GM08714 (cell line): Measurements from ENCODE around the gene SLC9A8.
"Not testable (repeated sequence)": the region's sequence is repeated elsewhere in the genome, so short reads cannot be mapped to it uniquely, and the experiment has no call there.

Experiments
- H3K4me3 ChIP-seq: fragments of 200-500 bp; sonication (Bioruptor generic); 2 replicates; pipeline ENCODE4 v1.5.1; 2014; ENCODE audit warnings: mild to moderate bottlenecking, low read length, inconsistent platforms
- ZNF274 ChIP-seq: IDR thresholded peaks from 2 replicates; pipeline ENCODE4 v1.6.1; 2012; ENCODE audit warnings: mild to moderate bottlenecking, low read depth, low read length

SLC9A8 gene

DNA sequence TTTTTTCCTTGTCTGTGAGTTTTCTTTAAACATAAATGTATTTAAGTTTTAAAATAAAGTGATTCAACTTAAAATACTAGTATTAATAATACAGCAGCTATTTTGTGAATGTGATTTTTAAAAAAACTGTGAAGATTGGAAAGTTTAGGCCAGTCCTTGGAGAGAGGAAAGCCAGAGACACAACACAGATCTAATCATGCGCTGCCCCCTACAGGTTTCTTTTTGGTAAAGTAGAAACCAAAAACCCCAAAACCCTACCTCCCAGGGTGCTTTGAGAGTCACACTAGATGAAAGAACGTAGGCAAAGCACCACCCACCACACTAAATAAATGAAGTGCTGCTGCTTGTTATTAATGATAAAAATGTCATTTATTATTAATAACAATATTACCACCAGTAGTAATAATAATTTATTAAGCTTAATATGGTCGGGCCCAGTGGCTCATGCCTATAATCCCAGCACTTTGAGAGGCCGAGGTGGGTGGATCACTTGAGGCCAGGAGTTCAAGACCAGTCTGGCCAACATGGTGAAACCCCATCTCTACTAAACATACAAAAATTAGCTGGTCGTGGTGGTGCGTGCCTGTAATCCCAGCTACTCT lies 33.7 kb downstream of the SLC9A8 start:
- H3K4me3 ChIP-seq, result no peak overlapping the region
- no peak for TF ChIP-seq ZNF274

DNA sequence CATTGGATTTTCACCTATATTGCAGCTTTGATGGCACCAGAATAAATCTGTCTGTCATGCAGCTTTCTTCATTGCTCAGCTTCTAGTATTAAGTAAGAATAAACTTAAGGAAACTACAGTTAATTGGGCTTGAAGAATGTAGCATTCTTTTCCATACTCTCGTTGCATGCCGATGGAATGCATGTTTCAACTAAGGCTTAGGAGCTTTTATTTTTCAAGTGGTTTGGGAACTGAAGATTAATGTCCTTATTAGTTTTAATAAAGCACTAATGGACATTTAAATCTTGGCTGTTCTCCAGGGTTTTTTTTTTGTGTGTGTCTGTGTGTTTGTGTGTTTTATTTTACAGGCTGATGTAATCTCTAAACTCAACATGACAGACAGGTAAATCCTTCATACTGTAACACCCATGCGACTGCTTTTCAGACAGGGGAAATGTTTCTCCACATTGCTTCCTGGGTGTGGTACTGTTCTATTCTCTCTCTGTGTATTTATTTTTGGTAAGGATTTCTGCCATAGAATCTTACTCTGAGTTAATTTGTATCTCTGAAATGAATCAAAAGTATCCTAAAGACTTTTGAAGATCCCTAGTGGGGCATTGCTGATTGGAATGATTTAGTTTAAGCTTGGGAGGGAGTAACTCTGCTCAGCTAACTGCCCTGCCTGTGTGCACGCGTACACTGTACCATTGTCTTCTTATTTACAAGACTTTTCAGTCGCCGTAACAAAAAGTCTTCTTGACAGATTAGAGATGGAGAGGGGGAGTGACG lies 38.0 kb downstream of the SLC9A8 start:
- TF ChIP-seq ZNF274, result no peak
- no peak overlapping the region for H3K4me3 ChIP-seq

- TF ChIP-seq ZNF274, result no peak
- no peak overlapping the region for H3K4me3 ChIP-seq
Measured at GRCh38 chr20:49851231-49851705, 38.6 kb downstream of the SLC9A8 start.

DNA sequence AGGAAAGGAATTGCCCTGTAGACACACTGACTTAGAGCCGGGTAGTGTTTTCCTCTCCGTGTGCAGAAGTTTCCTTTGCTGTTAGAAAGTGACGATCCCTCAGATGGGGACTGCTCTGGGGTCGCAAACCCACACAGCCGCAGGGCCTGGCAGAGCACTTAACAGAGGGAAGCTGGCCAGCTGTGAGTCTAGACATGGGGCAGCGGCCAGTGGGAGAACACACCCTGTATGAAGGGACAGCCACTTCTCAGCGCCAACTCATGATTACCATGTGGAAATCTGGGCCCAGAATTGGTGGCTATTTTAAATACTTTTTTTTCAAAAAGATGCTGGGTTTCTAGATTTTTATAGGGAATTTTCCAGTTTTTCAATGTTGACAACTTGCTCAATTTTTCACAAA lies 39.4 kb downstream of the SLC9A8 start:
- TF ChIP-seq ZNF274, result no peak

DNA sequence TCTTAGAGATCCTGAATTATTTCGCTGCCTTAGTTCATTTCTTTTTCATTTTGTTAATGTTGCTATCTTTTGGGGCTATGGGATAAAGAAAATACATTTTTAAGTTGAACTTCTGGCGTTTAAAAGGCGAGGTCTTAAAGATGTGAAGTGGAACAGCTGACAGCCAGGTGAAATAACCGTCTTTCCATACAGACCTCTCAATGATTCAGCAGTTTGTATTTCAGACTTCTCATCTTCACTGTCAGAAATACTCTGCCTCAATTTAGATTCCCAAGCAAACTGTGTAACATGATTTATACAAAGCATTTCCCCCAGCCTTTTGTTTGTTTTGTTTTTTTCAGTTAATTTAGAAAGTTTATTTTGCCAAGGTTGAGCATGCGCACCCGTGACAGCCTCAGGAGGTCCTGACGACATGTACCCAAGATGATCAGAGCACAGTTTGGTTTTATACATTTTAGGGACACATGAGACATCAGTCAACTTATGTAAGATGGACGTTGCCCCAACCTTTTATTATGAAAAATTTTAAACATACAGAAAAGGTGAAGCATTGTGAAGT lies 40.0 kb downstream of the SLC9A8 start:
- no peak overlapping the region for H3K4me3 ChIP-seq
- TF ChIP-seq ZNF274, result no peak

More for the DNA sequence above, 39.4 kb downstream of the SLC9A8 start:
- H3K4me3 ChIP-seq, result no peak overlapping the region

- H3K4me3 ChIP-seq, result no peak overlapping the region
- no peak for TF ChIP-seq ZNF274
Measured at GRCh38 chr20:49853640-49854039, 41.0 kb downstream of the SLC9A8 start.

DNA sequence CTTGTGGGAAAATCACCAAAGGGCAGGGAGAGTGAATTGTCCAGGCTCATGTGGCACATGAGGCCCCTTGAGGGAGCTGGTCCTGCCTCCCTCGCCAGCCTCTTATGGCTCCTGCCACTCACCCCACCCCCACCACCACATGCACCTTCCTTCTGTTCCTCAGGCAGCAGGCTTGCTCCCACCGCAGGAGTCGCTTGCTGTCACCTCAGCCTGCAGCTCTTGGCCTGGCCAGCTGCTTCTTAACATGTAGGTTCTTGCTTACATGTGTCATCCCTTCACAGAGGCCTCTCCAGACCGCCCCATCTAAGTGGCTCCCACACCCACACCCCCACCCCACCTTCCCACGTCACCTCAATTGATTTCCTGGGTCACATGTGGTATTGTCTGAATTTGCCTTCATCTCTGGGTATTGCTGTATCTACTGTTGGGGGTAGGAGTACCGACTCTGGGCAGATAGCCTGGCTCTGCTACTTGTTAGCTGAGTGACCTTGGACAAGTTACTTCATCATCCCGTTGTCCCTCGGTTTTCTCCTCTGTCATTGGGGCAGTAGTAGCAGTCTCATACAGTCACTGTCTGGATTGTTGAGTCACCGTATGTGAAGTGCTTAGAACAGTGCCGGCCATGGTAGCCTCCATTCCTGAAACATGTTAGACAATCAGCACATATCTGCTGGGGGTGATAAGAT lies 41.7 kb downstream of the SLC9A8 start:
- no peak overlapping the region for H3K4me3 ChIP-seq
- no peak for TF ChIP-seq ZNF274

DNA sequence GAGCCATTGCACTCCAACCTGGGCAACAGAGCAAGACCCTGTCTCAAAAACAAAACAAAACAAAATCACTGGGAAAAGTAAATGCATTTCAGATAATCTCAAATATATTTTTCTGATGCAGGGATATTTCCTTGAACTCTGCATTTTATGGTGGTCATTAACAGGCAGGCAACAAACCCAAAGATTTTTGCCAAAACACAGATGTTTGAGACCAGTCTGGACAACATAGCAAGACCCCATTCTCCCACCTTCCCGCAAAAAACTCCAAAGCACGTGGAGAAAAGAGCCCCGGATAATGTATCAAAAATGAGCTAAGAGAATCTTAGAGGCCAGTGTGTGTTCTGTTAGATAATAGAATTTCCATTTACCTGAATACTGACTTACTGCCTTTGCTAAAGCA lies 44.3 kb downstream of the SLC9A8 start:
- H3K4me3 ChIP-seq, result no peak overlapping the region
- no peak for TF ChIP-seq ZNF274

DNA sequence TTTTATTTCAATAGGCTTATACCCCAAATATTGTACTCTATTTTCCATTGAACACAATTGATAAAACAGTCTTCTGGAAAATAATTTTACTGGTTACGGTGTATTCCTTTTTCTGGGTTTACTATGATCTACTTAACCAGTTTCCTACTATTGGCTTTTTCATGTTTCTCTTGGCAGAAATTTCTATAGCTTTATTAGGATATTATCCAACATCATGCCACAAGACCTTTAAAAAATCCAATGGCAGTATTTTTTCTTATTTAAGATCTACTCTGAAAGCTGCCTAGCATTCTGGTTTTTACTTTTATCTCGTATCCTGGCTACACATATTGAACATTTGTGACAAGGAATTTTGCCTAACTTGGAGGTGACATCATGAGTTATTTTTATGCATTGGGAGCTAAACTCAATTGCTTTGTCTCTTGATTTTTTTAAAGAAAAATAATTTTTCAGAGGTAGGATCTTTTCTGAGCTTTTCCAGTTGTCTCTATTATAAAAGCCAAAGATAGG lies 45.5 kb downstream of the SLC9A8 start:
- H3K4me3 ChIP-seq, result no peak overlapping the region
- no peak for TF ChIP-seq ZNF274

GRCh38 chr20:49859011-49859410 lies 46.4 kb downstream of the SLC9A8 start:
- no peak for TF ChIP-seq ZNF274
- H3K4me3 ChIP-seq, result no peak overlapping the region

- H3K4me3 ChIP-seq, result no peak overlapping the region
- no peak for TF ChIP-seq ZNF274
Measured at GRCh38 chr20:49859807-49860206, 47.2 kb downstream of the SLC9A8 start.

DNA sequence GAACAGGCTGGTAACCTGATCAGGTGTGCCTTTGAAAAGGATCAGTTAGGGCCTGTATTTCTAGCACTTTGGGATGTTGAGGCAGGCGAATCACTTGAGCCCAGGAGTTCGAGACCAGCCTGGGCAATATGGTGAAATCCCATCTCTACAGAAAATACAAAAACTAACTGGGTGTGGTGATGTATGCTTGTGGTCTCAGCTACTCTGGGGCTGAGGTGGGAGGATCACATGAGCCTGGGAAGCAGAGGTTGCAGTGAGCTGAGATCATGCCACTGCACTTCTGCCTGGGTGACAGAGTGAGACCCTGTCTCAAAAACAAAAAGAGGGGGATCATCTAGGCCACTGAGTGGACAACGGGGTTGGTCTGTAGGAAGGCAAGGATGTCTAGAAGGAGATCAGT lies 48.6 kb downstream of the SLC9A8 start:
- H3K4me3 ChIP-seq, result not testable (repeated sequence)

DNA sequence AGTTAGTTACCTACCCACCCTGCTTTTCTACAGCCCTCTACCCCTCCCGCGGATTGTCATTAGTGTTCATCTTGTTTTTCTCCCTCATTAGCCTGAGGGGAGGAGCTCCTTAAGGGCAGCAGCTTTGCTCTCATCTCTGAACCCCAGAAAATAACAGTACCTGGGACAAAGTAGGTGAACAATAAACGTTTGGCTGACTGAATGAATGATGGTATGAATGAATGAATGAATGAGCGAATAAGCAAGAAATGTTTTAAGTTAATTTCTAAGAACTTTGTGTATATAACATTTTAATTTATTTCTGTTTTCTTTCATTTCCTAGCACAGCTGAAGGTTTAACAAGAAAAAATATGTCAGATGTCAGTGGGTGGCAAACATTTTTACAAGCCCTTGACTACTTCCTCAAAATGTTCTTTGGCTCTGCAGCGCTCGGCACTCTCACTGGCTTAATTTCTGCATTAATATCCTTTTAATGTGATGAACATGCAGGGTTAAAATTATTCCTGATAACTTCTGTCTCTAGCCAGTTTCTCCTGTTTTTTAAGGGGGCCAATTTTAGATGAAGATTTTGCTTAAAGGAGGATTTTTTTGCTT lies 50.1 kb downstream of the SLC9A8 start:
- H3K4me3 ChIP-seq, result no peak overlapping the region
- no peak for TF ChIP-seq ZNF274

GRCh38 chr20:49863666-49864065 lies 51.0 kb downstream of the SLC9A8 start:
- H3K4me3 ChIP-seq, result no peak overlapping the region
- no peak for TF ChIP-seq ZNF274
